IMR-90 (cell line): ENCODE data around the gene LRRC3B.

Source experiments
- CEBPB ChIP-seq: IDR thresholded peaks from 2 replicates; pipeline ENCODE4 v1.6.1; 2012; ENCODE audit warnings: low read depth, low read length, improper control_type of control experiment
- CHD1 ChIP-seq: IDR thresholded peaks from 2 replicates; pipeline ENCODE4 v1.6.1; 2012; ENCODE audit warnings: low read depth, low read length, improper control_type of control experiment
- CTCF ChIP-seq: conservative IDR thresholded peaks from 2 replicates; pipeline ENCODE4 v1.5.1; 2012; ENCODE audit warnings: mild to moderate bottlenecking, low read depth, low read length, improper control_type of control experiment
- FOS ChIP-seq: fragments of 150-350 bp; IDR thresholded peaks from 2 replicates; pipeline ENCODE4 v1.6.1; 2016; ENCODE audit warnings: low read depth, low read length
- MAZ ChIP-seq: IDR thresholded peaks from 2 replicates; pipeline ENCODE4 v1.6.1; 2012; ENCODE audit warnings: low read depth, mild to moderate bottlenecking, low read length, improper control_type of control experiment, moderate library complexity, borderline replicate concordance
- MXI1 ChIP-seq: IDR thresholded peaks from 2 replicates; pipeline ENCODE4 v1.6.1; 2012; ENCODE audit warnings: low read depth, mild to moderate bottlenecking, low read length, moderate library complexity, borderline replicate concordance
- NFE2L2 ChIP-seq: fragments of 150-350 bp; IDR thresholded peaks from 2 replicates; pipeline ENCODE4 v1.6.1; 2016; ENCODE audit warnings: low read depth, mild to moderate bottlenecking, low read length
- POLR2A ChIP-seq: IDR thresholded peaks from 2 replicates; pipeline ENCODE4 v1.6.1; 2012; ENCODE audit warnings: mild to moderate bottlenecking, low read depth, low read length
- RAD21 ChIP-seq: IDR thresholded peaks from 2 replicates; pipeline ENCODE4 v1.6.1; 2012; ENCODE audit warnings: low read length, improper control_type of control experiment
- RCOR1 ChIP-seq: IDR thresholded peaks from 2 replicates; pipeline ENCODE4 v1.6.1; 2012; ENCODE audit warnings: mild to moderate bottlenecking, low read length, improper control_type of control experiment; ENCODE audit not compliant: insufficient replicate concordance
- SMC3 ChIP-seq: fragments of 150-350 bp; IDR thresholded peaks from 2 replicates; pipeline ENCODE4 v1.6.1; 2016; ENCODE audit warnings: low read depth, mild to moderate bottlenecking, antibody characterized with exemption, low read length, moderate library complexity
- USF2 ChIP-seq: fragments of 150-350 bp; IDR thresholded peaks from 2 replicates; pipeline ENCODE4 v1.6.1; 2017; ENCODE audit warnings: mild to moderate bottlenecking, antibody characterized with exemption, low read length, low read depth

- no peak for TF ChIP-seq POLR2A
- TF ChIP-seq CTCF, result no peak
- no peak for TF ChIP-seq CEBPB
- TF ChIP-seq SMC3, result no peak
- TF ChIP-seq USF2, result no peak
- TF ChIP-seq MXI1, result no peak
- no peak for TF ChIP-seq RCOR1
- TF ChIP-seq MAZ, result no peak
- no peak for TF ChIP-seq RAD21
- no peak for TF ChIP-seq FOS
- no peak for TF ChIP-seq CHD1
- no peak for TF ChIP-seq NFE2L2
Observed at GRCh38 chr3:26750263-26750662, 127.7 kb downstream of the LRRC3B start.
